HG03469 (cell line): ENCODE data around the gene TCIRG1.

ENCODE experiments used
- ATAC-seq: cut with Tn5 transposase; IDR thresholded peaks from one replicate; pipeline ENCODE4 v1.9.1; 2021; ENCODE audit warnings: mild to moderate bottlenecking, moderate library complexity, moderate number of reproducible peaks; ENCODE audit not compliant: unreplicated experiment

TCIRG1 gene

GRCh38 chr11:68049509-68050370, 10.9 kb downstream of the TCIRG1 start:
- ATAC-seq: no peak

- no peak for ATAC-seq
Measured at GRCh38 chr11:68050371-68050841, 11.6 kb downstream of the TCIRG1 start.

GRCh38 chr11:68051191-68052136, 12.6 kb downstream of the TCIRG1 start:
- ATAC-seq: no peak

GRCh38 chr11:68052137-68052873, 13.5 kb downstream of the TCIRG1 start:
- no peak for ATAC-seq

GRCh38 chr11:68053117-68053516, 14.3 kb downstream of the TCIRG1 start:
- ATAC-seq: no peak

- no peak for ATAC-seq
Measured at GRCh38 chr11:68053981-68054812, 15.4 kb downstream of the TCIRG1 start.

- ATAC-seq: no peak
Measured at GRCh38 chr11:68056317-68057285, 17.8 kb downstream of the TCIRG1 start.

GRCh38 chr11:68057807-68058206, 19.0 kb downstream of the TCIRG1 start:
- ATAC-seq: no peak

GRCh38 chr11:68061508-68061907, 22.7 kb downstream of the TCIRG1 start:
- no peak for ATAC-seq

- no peak for ATAC-seq
Measured at GRCh38 chr11:68064926-68065325, 26.1 kb downstream of the TCIRG1 start.

- ATAC-seq: no peak
Measured at GRCh38 chr11:68065841-68066240, 27.0 kb downstream of the TCIRG1 start.

- no peak for ATAC-seq
Measured at GRCh38 chr11:68066742-68067141, 27.9 kb downstream of the TCIRG1 start.

- no peak for ATAC-seq
Measured at GRCh38 chr11:68067991-68068390, 29.2 kb downstream of the TCIRG1 start.

GRCh38 chr11:68071281-68072048, 32.6 kb downstream of the TCIRG1 start:
- no peak for ATAC-seq

- ATAC-seq: no peak
Measured at GRCh38 chr11:68074584-68075352, 35.9 kb downstream of the TCIRG1 start.

GRCh38 chr11:68076371-68077042, 37.7 kb downstream of the TCIRG1 start:
- ATAC-seq: no peak
